Motor neuron (in vitro differentiated cells): ENCODE measurements around the gene GSTT4. TPM values are rescaled to one million over a fixed set of nuclear protein-coding genes. Genes with fewer than 3 reads are reported as not detected.
"Not testable (repeated sequence)": the region's sequence is repeated elsewhere in the genome, so short reads cannot be mapped to it uniquely, and the experiment has no call there.

Source experiments
- ATAC-seq, 8 experiments: fragments of 200-7000 bp; cut with Tn5 transposase; replicated peaks in 6 of 8; 2 replicates each; pipeline ENCODE4 v1.8.0; 2021; ENCODE audit warnings: mild to moderate bottlenecking in 8 of 8, moderate library complexity in 8 of 8
- H3K27ac ChIP-seq, 2 donors: fragments of 250-450 bp; sonication (Bioruptor Pico); 2 replicates each; pipeline ENCODE4 v1.9.0; 2021; ENCODE audit warnings: antibody characterized with exemption in 2 of 2, mild to moderate bottlenecking in 2 of 2, moderate library complexity in 1 of 2
- H3K4me1 ChIP-seq, 2 donors: fragments of 250-450 bp; sonication (Bioruptor Pico); replicated peaks in 1 of 2; 2 replicates each; pipeline ENCODE4 v1.6.1; 2021; ENCODE audit warnings: antibody characterized with exemption in 2 of 2, mild to moderate bottlenecking in 2 of 2, moderate library complexity in 1 of 2
- H3K4me3 ChIP-seq, 5 donors: fragments of 250-450 bp; sonication (Bioruptor Pico); 2 replicates each; pipeline ENCODE4 v1.9.0; 2021; ENCODE audit warnings: antibody characterized with exemption in 5 of 5, mild to moderate bottlenecking in 5 of 5, moderate library complexity in 4 of 5
- WGBS, 10 experiments: fragments of 450-650 bp; shearing (Covaris generic); methylation state at CpG; one replicate each; pipeline ENCODE4 v1.0.0; 2022; 5-methylcytosine and 5-hydroxymethylcytosine counted together
- in situ Hi-C, 9 experiments: fragments of 400-800 bp; cut with MboI; loops; one replicate each; pipeline ENCODE4 v1.15.0; 2021; ENCODE audit warnings: low sequenced_read_pairs in 9 of 9, low pct_unique_long_range_greater_than_20kb in 2 of 9; ENCODE audit not compliant: unreplicated experiment in 9 of 9
- total RNA-seq, 8 experiments: library from RNA; unstranded; fragments of 300-600 nt; gene quantifications; 2 replicates each; pipeline versions ENCODE4 v1.2.3 to v1.2.4, GENCODE V29; 2022

Gene GSTT4
- under 1 TPM in 2 of 8 experiments, not detected in 6; 0.05 to 0.62 TPM for total RNA-seq

DNA sequence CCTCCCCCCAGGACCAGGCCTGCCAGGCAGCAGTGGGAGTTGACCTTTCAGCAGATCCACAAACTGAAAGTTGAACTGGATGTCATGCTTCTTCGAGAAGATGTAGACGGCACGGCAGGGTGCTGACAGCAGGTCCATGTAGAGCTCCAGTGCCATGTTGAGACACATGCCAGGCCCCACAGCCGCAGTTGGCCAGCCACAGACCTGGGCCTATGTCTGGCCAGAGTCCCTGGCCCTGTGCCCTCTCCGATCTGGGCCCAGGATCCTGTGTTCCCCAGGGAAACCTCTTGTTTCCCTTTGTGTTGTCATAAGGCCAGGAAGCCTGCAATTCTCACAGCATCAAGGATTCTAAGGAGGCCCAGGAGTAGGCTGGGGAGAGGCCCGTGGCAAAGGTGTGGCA lies at the start of gene GSTT4:
TSS of gene GSTT4 (minus strand) at position 253 of the 400 bp plus-strand sequence. CDS start at position 156, 97 bp downstream.
- ATAC-seq: peak in 1 of 8 experiments; percentile 34
- no peak within 1 kb of the TSS for H3K4me3 ChIP-seq
- in situ Hi-C loops: no loop called here
- WGBS, 10 experiments: 33 to 100% (median 61%) methylated on average over 1 to 6 of the region's 6 CpGs; no CpG with 5 or more reads in 2 of the 10 experiments
- no peak within 1 kb of the TSS for H3K27ac ChIP-seq
- no peaks in the 10 kb centered on the region for H3K4me1 ChIP-seq

DNA sequence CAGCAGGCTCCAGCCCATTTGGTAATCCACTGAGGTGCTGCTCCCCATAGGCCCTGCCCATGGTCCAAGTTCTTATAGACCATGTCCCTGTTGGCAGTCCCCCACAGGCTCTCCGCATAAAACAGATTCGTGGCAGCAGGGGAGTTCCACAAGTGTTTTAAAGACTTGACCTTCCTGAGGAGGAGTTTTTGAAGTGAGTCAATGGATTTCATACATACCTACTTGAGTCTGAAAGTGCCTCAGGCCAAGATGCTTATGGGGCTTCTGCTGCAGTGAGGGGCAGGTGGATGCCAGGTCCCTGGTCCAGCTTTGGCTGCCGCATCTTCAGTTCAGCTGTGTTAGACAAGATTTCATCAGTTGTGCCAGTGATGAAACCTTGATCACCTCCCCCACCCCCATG lies 49.1 kb upstream of the GSTT4 start:
- in situ Hi-C loops: no loop called here
- Histone ChIP-seq H3K4me1 (no peaks in the 10 kb centered on the region), H3K4me3 (no peak overlapping the region), H3K27ac (no peak overlapping the region)
- no peak for ATAC-seq
- WGBS, 10 experiments: 92 to 100% methylated on average over 3 of the region's 3 CpGs; no CpG with 5 or more reads in 8 of the 10 experiments

DNA sequence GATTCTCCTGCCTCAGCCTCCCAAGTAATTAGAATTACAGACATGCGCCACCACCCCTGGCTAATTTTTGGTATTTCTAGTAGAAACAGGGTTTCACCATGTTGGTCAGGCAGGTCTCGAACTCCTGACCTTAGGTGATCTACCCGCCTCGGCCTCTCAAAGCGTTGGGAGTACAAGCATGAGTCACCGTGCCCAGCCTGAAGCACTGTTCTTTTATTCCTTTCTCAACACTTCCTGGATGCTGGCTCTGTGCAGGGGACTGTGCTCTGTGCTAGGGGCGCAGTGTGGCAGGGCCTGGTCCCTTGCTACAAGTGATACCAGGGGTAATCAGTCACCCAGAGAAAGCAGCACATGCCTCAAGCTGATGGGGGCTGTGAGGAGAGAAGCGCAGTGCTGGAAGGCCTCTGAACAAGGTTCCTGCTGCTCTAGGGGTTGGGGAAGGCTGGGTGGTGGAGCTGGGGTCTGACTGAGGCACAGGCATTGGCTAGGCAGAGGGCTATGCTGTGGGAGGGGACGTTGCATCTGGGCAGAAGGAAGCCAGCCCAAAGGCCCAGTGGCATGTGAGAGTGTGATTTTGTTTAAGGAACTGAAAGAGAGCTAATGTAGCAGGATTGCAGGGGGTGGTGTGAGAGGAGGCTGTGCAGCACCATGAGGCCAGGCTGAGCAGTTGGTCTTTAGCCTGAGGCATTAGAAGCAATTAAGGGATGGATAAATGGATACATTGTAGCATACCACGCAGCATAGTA lies 48.4 kb upstream of the GSTT4 start:
- Histone ChIP-seq H3K4me3 (no peak overlapping the region), H3K4me1 (no peaks in the 10 kb centered on the region), H3K27ac (no peak overlapping the region)
- in situ Hi-C loops: no loop called here
- 67 to 100% (median 89%) methylated on average over 1 to 7 of the region's 10 CpGs; no CpG with 5 or more reads in 3 of the 10 experiments for WGBS, 10 experiments
- ATAC-seq: no peak

DNA sequence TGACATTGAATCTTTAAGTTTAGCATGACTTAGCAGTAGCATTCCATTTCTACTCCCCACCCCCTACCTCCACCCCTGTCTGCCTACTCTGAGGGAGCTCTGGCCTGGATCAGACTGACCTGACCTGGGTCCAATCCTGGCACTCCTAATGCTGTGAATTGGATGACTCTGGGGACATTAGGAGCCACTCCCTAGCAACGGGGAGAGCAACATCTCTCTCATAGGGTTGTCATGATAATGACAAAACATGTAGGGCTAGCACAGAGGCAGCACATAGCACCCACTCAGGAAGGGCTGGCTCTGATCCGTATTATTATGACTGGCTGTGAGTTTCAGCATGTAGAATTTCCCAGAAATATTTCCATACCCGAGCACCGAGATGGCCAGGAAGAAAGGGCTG lies 46.3 kb upstream of the GSTT4 start:
- peak in 3 of 8 experiments; percentile 92 to 96 (median 96) for ATAC-seq
- Histone ChIP-seq H3K27ac (no peak overlapping the region), H3K4me1 (no peaks in the 10 kb centered on the region), H3K4me3 (no peak overlapping the region)
- WGBS, 10 experiments: 8 to 100% (median 8%) methylated on average over 2 to 3 of the region's 4 CpGs; no CpG with 5 or more reads in 7 of the 10 experiments
- in situ Hi-C loops: no loop called here

DNA sequence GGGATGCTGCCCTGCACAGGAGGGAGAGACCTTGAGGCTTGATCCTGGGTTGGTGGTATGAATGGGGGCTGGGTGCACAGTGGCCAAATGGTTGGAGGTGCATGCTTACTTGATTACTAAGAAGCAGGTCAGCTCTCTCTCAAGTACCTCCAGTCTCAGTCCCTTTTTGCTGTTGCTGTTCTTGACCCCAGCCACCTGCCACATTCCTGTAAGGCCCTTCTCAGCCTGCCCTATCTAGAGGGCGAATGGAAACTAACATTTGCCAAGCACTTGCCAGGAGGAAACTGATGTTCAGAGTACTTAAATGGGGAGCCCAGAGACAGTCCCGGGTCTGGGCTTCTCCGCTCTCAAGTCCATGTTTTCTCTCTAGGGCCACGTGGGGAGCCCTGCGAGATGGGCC lies 45.8 kb upstream of the GSTT4 start:
- ATAC-seq: no peak
- 50 to 100% (median 91%) methylated on average over 1 to 5 of the region's 5 CpGs; no CpG with 5 or more reads in 4 of the 10 experiments for WGBS, 10 experiments
- in situ Hi-C loops: no loop called here
- Histone ChIP-seq H3K27ac (no peak overlapping the region), H3K4me1 (no peaks in the 10 kb centered on the region), H3K4me3 (no peak overlapping the region)

DNA sequence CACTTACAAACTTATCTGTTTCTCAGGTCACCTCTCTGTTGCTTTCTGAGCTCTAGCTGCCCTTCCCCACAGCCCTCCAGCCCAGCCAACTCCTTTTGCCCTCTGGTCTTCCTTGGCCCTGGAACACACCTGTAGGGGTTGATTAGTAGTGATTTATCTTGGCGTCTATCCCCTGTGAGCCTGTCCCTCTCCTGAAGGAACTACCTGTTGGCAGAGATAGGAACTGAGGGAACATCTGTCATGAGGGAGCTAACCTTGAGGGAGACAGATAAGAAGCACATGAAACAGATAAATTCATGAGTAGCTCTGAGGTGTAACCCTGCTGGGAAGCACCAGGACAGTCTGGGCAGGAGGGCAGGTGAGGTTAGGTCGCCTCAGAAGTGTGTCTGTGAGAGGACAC lies 44.7 kb upstream of the GSTT4 start:
- WGBS, 10 experiments: 80 to 100% (median 100%) methylated on average over 1 of the region's 2 CpGs; no CpG with 5 or more reads in 6 of the 10 experiments
- H3K4me1 ChIP-seq: no peaks in the 10 kb centered on the region
- in situ Hi-C loops: no loop called here
- H3K27ac ChIP-seq: no peak overlapping the region
- no peak overlapping the region for H3K4me3 ChIP-seq
- no peak for ATAC-seq

DNA sequence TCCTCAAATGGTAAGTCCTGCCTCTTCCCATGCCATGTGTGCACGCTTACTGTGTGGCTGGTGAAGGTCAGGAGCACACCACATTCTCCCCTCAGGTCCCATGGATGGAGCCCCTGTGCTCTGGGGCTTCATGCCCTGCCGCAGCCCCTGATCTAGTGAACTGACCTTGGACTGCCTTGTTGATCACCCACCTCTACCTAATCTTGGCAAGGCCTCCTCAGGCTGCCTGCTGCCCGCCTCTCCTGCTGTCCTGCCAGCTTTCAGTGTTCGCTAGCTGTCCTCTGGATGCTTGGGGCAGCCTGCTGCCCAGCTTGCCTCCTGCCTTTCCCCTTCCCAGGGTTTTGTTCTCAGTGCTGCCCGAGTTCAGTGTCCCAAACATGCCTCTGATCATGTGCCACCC lies 44.0 kb upstream of the GSTT4 start:
- Histone ChIP-seq H3K4me3 (no peak overlapping the region), H3K4me1 (no peaks in the 10 kb centered on the region), H3K27ac (no peak overlapping the region)
- in situ Hi-C loops: no loop called here
- ATAC-seq: no peak
- 80 to 100% (median 95%) methylated on average over 1 to 4 of the region's 5 CpGs; no CpG with 5 or more reads in 4 of the 10 experiments for WGBS, 10 experiments

DNA sequence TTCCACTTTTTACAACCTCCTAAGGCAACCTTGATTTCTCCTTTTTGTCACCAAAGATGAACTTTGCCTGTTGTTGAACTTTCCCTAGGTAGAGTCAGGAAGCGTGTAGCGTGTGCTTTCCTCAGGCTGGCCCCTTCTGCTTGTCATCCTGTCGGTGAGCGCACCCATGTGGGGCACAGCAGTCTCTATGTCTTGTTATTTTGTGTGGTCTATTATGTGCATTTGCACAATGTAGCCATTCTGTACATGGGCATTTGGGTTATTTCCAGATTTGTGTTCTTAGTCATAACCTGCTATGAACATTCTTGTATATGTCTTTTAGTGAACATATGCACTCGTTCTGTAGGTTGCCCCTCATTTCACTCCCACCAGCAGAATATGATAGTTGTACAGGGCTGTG lies 40.8 kb upstream of the GSTT4 start:
- 60 to 100% (median 82%) methylated on average over 1 to 5 of the region's 5 CpGs; no CpG with 5 or more reads in 2 of the 10 experiments for WGBS, 10 experiments
- Histone ChIP-seq H3K27ac (no peak overlapping the region), H3K4me3 (no peak overlapping the region), H3K4me1 (no peaks in the 10 kb centered on the region)
- ATAC-seq: peak in 1 of 8 experiments; percentile 36
- in situ Hi-C loops: no loop called here

DNA sequence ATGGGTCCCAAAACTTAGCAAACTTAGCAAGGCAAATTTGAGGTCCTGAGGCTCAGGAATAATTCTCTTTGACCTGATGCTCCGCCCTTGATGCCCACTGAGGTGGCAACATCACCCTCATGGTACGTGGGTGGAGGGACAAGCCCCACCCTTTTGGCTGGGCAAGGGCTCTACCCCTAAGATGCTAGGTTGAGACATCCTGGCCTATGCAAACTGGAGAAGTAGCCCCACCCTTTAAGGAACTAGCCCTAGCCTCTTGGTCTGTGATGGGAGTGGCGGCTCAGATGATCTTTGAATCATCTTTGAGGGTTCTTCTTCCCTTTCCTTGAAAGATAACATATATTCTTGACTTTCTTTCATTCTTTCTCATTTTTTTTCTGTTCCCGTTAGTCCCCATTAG lies 38.7 kb upstream of the GSTT4 start:
- in situ Hi-C loops: no loop called here
- 63 to 100% (median 96%) methylated on average over 1 to 4 of the region's 4 CpGs; no CpG with 5 or more reads in 2 of the 10 experiments for WGBS, 10 experiments
- no peaks in the 10 kb centered on the region for H3K4me1 ChIP-seq
- no peak overlapping the region for H3K27ac ChIP-seq
- peak in 2 of 8 experiments; percentile 68 to 83 for ATAC-seq
- H3K4me3 ChIP-seq: no peak overlapping the region

DNA sequence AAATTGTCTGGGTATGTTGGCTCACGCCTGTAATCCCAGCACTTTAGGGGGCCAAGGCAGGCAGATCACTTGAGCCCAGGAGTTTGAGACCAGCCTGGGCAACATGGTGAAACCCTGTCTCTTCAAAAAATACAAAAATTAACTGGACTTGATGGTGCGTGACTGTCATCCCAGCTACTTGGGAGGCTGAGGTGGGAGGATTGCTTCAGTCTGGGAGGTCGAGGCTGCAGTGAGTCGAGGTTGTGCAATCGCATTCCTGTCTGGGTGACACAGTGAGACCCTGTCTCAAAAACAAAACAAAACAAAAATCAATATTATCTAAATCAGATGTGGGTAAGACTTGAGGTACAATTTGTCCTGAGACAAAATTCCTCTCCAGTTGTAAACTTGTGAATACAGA lies 38.2 kb upstream of the GSTT4 start:
- H3K4me3 ChIP-seq, H3K27ac ChIP-seq, in situ Hi-C loops, ATAC-seq, H3K4me1 ChIP-seq: not testable (repeated sequence)
- WGBS, 10 experiments: 59 to 100% (median 91%) methylated on average over 1 to 4 of the region's 5 CpGs; no CpG with 5 or more reads in 4 of the 10 experiments

DNA sequence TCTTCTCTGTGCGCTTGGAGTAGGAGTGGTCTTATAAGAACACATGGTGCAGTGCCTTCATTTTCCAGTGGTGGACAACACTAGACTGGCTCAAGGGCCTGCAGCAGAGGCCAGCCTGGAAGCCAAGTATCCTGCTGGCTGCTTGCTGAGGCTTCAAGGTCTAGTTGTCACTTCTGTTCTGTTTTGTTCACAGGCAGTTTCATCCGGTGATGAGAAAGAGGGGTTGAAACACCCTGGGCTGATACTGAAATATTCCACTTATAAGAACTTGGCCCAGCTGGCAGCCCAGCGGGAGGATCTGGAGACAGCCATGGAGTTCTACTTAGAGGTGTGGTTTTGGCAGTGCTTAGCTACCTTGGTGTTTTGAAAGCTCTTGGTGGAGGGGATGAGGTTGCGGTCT lies 35.7 kb upstream of the GSTT4 start:
- in situ Hi-C loops: no loop called here
- Histone ChIP-seq H3K27ac (no peak overlapping the region), H3K4me1 (no peaks in the 10 kb centered on the region), H3K4me3 (no peak overlapping the region)
- ATAC-seq: no peak
- WGBS, 10 experiments: 80 to 100% (median 100%) methylated on average over 1 to 3 of the region's 4 CpGs; no CpG with 5 or more reads in 3 of the 10 experiments

DNA sequence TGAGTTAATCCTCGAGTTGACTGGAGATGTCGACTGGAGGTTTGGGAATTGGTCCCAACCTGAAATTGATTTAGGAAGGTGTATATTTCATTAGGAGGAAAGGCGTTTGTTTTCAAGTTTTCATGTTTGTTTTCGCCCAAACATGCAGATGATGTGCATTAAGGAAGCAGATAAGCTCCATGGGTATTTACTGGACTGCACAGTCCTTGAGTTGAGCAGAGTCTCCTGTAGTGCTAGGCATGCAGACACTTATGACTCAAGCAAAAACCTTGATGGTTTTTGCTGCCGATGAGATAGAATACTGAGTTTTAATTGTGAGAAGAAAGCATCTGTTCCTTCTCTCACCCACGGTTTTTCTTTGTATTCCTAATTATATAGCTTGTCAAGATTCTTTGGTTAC lies 33.8 kb upstream of the GSTT4 start:
- ATAC-seq: no peak
- H3K4me1 ChIP-seq: no peaks in the 10 kb centered on the region
- in situ Hi-C loops: no loop called here
- WGBS, 10 experiments: 50 to 94% (median 90%) methylated on average over 1 to 6 of the region's 6 CpGs; no CpG with 5 or more reads in 1 of the 10 experiments
- H3K27ac ChIP-seq: no peak overlapping the region
- H3K4me3 ChIP-seq: no peak overlapping the region

DNA sequence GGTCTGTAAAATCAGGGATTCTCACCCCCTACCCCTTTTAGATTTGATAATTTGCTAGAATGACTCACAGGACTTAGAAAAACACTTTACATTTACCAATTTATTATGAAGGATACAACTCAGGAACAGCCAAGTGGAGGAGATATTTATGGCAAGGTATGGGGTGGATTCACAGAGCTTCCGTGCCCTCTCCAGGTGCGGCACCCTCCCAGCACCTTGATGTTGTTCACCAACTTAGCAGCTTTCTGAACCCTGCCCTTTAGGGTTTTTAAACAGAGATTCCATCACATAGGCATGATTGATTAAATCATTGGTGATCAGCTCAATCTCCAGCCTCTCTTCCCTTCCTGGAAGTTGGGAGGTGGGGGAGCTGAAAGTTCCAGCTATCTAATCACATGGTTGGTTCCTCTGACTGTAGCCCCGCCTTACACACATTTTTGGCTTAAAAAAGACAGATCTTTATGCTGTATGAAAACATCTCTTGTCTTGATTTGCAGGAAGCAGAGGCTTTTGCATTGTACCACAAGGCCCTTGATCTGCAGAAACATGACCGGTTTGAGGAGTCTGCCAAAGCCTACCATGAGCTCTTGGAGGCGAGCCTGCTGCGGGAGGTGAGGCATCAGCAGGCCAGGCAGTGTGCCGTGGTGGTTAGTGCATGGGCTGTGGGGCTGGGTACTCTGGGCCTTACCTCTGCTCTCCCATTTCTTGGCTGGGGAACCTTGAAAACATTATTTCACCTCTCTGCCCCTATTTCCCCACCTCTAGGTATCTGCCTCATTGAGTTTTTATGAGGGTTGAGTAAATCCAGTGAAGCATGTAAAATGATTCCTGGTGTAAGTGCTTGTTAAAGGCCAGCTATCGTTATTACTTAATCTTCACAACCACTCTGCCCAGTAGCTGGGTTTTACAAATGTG lies 32.9 kb upstream of the GSTT4 start:
- in situ Hi-C loops: no loop called here
- 80 to 100% (median 91%) methylated on average over 1 to 6 of the region's 8 CpGs for WGBS, 10 experiments
- H3K4me3 ChIP-seq: no peak overlapping the region
- H3K4me1 ChIP-seq: no peaks in the 10 kb centered on the region
- H3K27ac ChIP-seq: no peak overlapping the region
- ATAC-seq: peak in 2 of 8 experiments; percentile 34 to 54
